Measurements from ENCODE around the gene EID3. TPM values are rescaled to one million over a fixed set of nuclear protein-coding genes. Genes with fewer than 3 reads are reported as not detected.

Gene EID3
- total and polyA plus RNA-seq, 2 of the 8 experiments (the other 6 are each of a cell fraction or from before 2014, with no cell fraction given), result 1.2 to 2.8 TPM

GRCh38 chr12:104320627-104321024 lies 17.1 kb downstream of the EID3 start:
- no peak overlapping the region for H3K4me3 ChIP-seq (ENCODE audit: extremely low read depth in 1 of 4, insufficient read depth in 2 of 4, low read depth in 3 of 4, low read length in 4 of 4)
- ChIA-PET POLR2A (ENCODE audit: partially characterized antibody) (interaction anchor here (0.6 kb wide), 1 partner anchor 355 kb away, joined by 3 read pairs; the partner anchor contains the start of gene TDG), CTCF (ENCODE audit: partially characterized antibody) (interaction anchor here (2.1 kb wide), 1 partner anchor 8 kb away, joined by 6 read pairs; no protein-coding TSS in a partner anchor)
- H3K4ac ChIP-seq (replicated peaks; ENCODE audit: insufficient read length, low read depth, low read length), result no peak overlapping the region
- no peak overlapping the region for H3K9ac ChIP-seq (replicated peaks in 1 of 4; ENCODE audit: extremely low read depth in 1 of 4, low read depth in 3 of 4, low read length in 3 of 4)
- H3K14ac ChIP-seq (ENCODE audit: insufficient read length), result no peak overlapping the region
- no peaks in the 10 kb centered on the region; a peak in 1 of 4 replicates for H3K79me2 ChIP-seq (ENCODE audit: control insufficient read depth in 1 of 2, insufficient read depth in 2 of 2, low read length in 2 of 2)
- no peak overlapping the region for H4K91ac ChIP-seq (replicated peaks; ENCODE audit: insufficient read length, low read length)
- DNase-seq (ENCODE audit: low read depth in 1 of 2, low spot score in 2 of 2), result no peak
- no peak overlapping the region for H4K5ac ChIP-seq (ENCODE audit: insufficient read length, low read depth, low read length)
- no peak overlapping the region for H2AFZ ChIP-seq (ENCODE audit: low read length)
- peaks cover 22 to 80% (median 66%) of the 10 kb centered on the region in 4 experiments for H3K36me3 ChIP-seq (ENCODE audit: control insufficient read depth in 2 of 4, insufficient read depth in 4 of 4, low read length in 3 of 4)
- FAIRE-seq, result no peak
- no peak overlapping the region for H3K27ac ChIP-seq (ENCODE audit: low read depth, low read length)
- no peak overlapping the region for H2BK15ac ChIP-seq (ENCODE audit: low read length)
- H3K4me1 ChIP-seq (replicated peaks in 1 of 4; ENCODE audit: control insufficient read depth in 3 of 4, insufficient read depth in 4 of 4, low read length in 3 of 4), result no peaks in the 10 kb centered on the region
- H3K56ac ChIP-seq (replicated peaks; ENCODE audit: insufficient read length, low read depth, low read length), result no peak overlapping the region
- no peak overlapping the region for H3K4me2 ChIP-seq (ENCODE audit: insufficient read depth in 1 of 2, low read depth in 2 of 2, low read length in 2 of 2)
- no peaks in the 10 kb centered on the region for H3K79me1 ChIP-seq (ENCODE audit: low read depth, low read length)
- no peaks in the 10 kb centered on the region for H3K27me3 ChIP-seq (replicated peaks in 1 of 4; ENCODE audit: control insufficient read depth in 3 of 4, extremely low read depth in 1 of 4, insufficient read depth in 3 of 4, low read length in 3 of 4)
- no peak overlapping the region for H2AK5ac ChIP-seq (ENCODE audit: low read depth, low read length)
- H2BK20ac ChIP-seq (ENCODE audit: low read length), result no peak overlapping the region
- no peaks in the 10 kb centered on the region for H3K9me3 ChIP-seq (ENCODE audit: insufficient read depth in 2 of 2, low read depth in 1 of 2, low read length in 1 of 2)
- H4K20me1 ChIP-seq (replicated peaks in 1 of 2; ENCODE audit: control insufficient read depth in 1 of 2, insufficient read depth in 2 of 2, low read length in 2 of 2), result no peaks in the 10 kb centered on the region
- H3K23ac ChIP-seq (ENCODE audit: insufficient read length), result no peak overlapping the region
- no peak overlapping the region for H2BK5ac ChIP-seq (ENCODE audit: low read depth, low read length)
- TF ChIP-seq PHF8 (conservative IDR thresholded peaks at IDR 0.05; ENCODE audit: low read depth, low read length), result no peak
- no peak for TF ChIP-seq E2F6 (IDR thresholded peaks at IDR 0.05)
- TF ChIP-seq, protein P1, sequence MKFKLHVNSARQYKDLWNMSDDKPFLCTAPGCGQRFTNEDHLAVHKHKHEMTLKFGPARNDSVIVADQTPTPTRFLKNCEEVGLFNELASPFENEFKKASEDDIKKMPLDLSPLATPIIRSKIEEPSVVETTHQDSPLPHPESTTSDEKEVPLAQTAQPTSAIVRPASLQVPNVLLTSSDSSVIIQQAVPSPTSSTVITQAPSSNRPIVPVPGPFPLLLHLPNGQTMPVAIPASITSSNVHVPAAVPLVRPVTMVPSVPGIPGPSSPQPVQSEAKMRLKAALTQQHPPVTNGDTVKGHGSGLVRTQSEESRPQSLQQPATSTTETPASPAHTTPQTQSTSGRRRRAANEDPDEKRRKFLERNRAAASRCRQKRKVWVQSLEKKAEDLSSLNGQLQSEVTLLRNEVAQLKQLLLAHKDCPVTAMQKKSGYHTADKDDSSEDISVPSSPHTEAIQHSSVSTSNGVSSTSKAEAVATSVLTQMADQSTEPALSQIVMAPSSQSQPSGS (IDR thresholded peaks at IDR 0.05; ENCODE audit: low read length), result no peak
- no peak for TF ChIP-seq HDAC2 (IDR thresholded peaks at IDR 0.05; ENCODE audit: borderline replicate concordance in 1 of 2, low read depth in 2 of 2, low read length in 2 of 2)
- no peak for TF ChIP-seq TEAD4 (IDR thresholded peaks at IDR 0.05; ENCODE audit: low read depth, low read length)
- no peak for TF ChIP-seq TCF12 (IDR thresholded peaks at IDR 0.05; ENCODE audit: low read depth, low read length)
- no peaks in the 10 kb centered on the region for H3K23me2 ChIP-seq (ENCODE audit: low read depth, low read length)
- H4K8ac ChIP-seq (ENCODE audit: extremely low read depth, insufficient read depth, low read length), result no peak overlapping the region
- H3K18ac ChIP-seq (ENCODE audit: extremely low read depth, low read length), result no peak overlapping the region
- H2BK12ac ChIP-seq (ENCODE audit: low read depth, low read length), result no peak overlapping the region
- H2BK120ac ChIP-seq (replicated peaks; ENCODE audit: low read depth, low read length), result no peak overlapping the region
